Calu3 (cell line): ENCODE data around the gene RIN2. TPM values are rescaled to one million over a fixed set of nuclear protein-coding genes. Genes with fewer than 3 reads are reported as not detected.
"Not testable (repeated sequence)": the region's sequence is repeated elsewhere in the genome, so short reads cannot be mapped to it uniquely, and the experiment has no call there.

ENCODE experiments used
- BruUV-seq: library from RNA; stranded (reverse); fragments of 400-500 nt; replicated peaks from 2 replicates; lab custom pipeline; 2021; lab: Mats Ljungman, UMichigan
- CTCF ChIA-PET: fragments of 300-600 bp; sonication (Branson Sonifier 250); formaldehyde crosslinking; loops from one replicate; lab custom pipeline; 2022; ENCODE audit warnings: antibody characterized with exemption; lab: Charles Lee
- DNase-seq: peaks from one replicate; pipeline ENCODE4 v3.0.0; 2022
- H3K27ac Mint-ChIP-seq: one replicate; pipeline ENCODE4 v1.8.0; 2022; ENCODE audit warnings: mixed read lengths; ENCODE audit not compliant: unreplicated experiment
- H3K27me3 Mint-ChIP-seq: one replicate; pipeline ENCODE4 v1.8.0; 2022; ENCODE audit warnings: mixed read lengths; ENCODE audit not compliant: unreplicated experiment
- H3K36me3 Mint-ChIP-seq: one replicate; pipeline ENCODE4 v1.8.0; 2022; ENCODE audit warnings: mild to moderate bottlenecking, moderate library complexity, mixed read lengths; ENCODE audit not compliant: insufficient read depth, unreplicated experiment
- H3K4me1 Mint-ChIP-seq: one replicate; pipeline ENCODE4 v1.8.0; 2022; ENCODE audit warnings: mild to moderate bottlenecking, low read depth, mixed read lengths; ENCODE audit not compliant: unreplicated experiment
- H3K4me3 Mint-ChIP-seq: one replicate; pipeline ENCODE4 v1.8.0; 2022; ENCODE audit warnings: mild to moderate bottlenecking, low read depth, moderate library complexity, mixed read lengths; ENCODE audit not compliant: unreplicated experiment
- H3K9me3 Mint-ChIP-seq: one replicate; pipeline ENCODE4 v1.8.0; 2022; ENCODE audit warnings: low read depth, mixed read lengths; ENCODE audit not compliant: unreplicated experiment
- CTCF ChIP-seq: fragments of 200-600 bp; IDR thresholded peaks from one replicate; pipeline ENCODE4 v1.8.0; 2022; ENCODE audit warnings: antibody characterized with exemption; ENCODE audit not compliant: unreplicated experiment
- intact Hi-C: fragments of 100-400 bp; cut with micrococcal nuclease; formaldehyde crosslinking; loops from one replicate; pipeline ENCODE4 v1.10.0; 2022; ENCODE audit not compliant: unreplicated experiment
- total RNA-seq: library from RNA; stranded (reverse); gene quantifications from 2 replicates; pipeline ENCODE4 v1.2.3, GENCODE V29; 2022

The RIN2 gene
- total RNA-seq, 1 experiment from 2014 or later, result 9.9 TPM

GRCh38 chr20:19750101-19750606 is 7.9 kb upstream of the RIN2 start:
- Mint-ChIP-seq H3K36me3 (no peaks in the 10 kb centered on the region), H3K4me3 (no peak overlapping the region), H3K27me3 (no peaks in the 10 kb centered on the region), H3K27ac (no peak overlapping the region), H3K9me3 (no peaks in the 10 kb centered on the region), H3K4me1 (peaks cover 10% of the 10 kb centered on the region)
- intact Hi-C loops, result no loop called here
- no peak for TF ChIP-seq CTCF
- DNase-seq, result no peak
- BruUV-seq, result no TSS peak
- CTCF ChIA-PET, result no interaction called here

GRCh38 chr20:19750907-19751636 is 7.0 kb upstream of the RIN2 start:
- DNase-seq, result no peak
- no peaks in the 10 kb centered on the region for H3K27me3 Mint-ChIP-seq
- no peak for TF ChIP-seq CTCF
- peaks cover 13% of the 10 kb centered on the region for H3K4me1 Mint-ChIP-seq
- H3K36me3 Mint-ChIP-seq, result peaks cover under 1% of the 10 kb centered on the region
- BruUV-seq, result no TSS peak
- no peak overlapping the region for H3K4me3 Mint-ChIP-seq
- H3K27ac Mint-ChIP-seq, result no peak overlapping the region
- CTCF ChIA-PET, result no interaction called here
- intact Hi-C loops, result no loop called here
- H3K9me3 Mint-ChIP-seq, result no peaks in the 10 kb centered on the region

DNA sequence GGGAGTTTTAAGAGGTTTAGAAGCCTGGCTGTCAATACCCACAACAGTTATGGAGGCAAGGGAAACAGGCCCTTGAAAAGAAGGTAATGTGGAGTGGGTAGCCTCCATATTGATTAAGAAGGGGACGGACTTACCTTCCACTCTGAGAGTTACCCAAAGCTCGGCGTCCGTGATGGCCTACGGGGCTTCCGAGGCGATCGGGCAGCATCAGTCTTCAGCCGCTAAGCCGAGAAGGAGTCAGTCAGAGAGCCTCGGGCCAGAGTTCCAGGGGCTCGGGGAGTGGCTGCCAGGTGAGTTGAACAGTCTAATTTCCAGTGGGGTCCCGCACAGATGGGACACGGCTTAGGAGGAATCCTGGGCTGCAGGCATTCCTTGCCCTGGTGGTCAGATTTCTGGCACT is 3.9 kb upstream of the RIN2 start:
- Mint-ChIP-seq H3K36me3 (peaks cover 18% of the 10 kb centered on the region), H3K4me1 (peaks cover 20% of the 10 kb centered on the region)
- DNase-seq, BruUV-seq, CTCF ChIA-PET, intact Hi-C loops, H3K27me3 Mint-ChIP-seq, H3K9me3 Mint-ChIP-seq, H3K4me3 Mint-ChIP-seq, H3K27ac Mint-ChIP-seq: not testable (repeated sequence)

GRCh38 chr20:19756761-19757486 is 1.1 kb upstream of the RIN2 start:
- no peak overlapping the region for H3K27ac Mint-ChIP-seq
- no TSS peak for BruUV-seq
- H3K4me1 Mint-ChIP-seq, result peaks cover 12% of the 10 kb centered on the region
- peaks cover 18% of the 10 kb centered on the region for H3K36me3 Mint-ChIP-seq
- no peak for TF ChIP-seq CTCF
- H3K27me3 Mint-ChIP-seq, result no peaks in the 10 kb centered on the region
- peak overlapping the region; percentile 72 for H3K4me3 Mint-ChIP-seq
- intact Hi-C loops, result no loop called here
- H3K9me3 Mint-ChIP-seq, result no peaks in the 10 kb centered on the region
- no peak for DNase-seq
- CTCF ChIA-PET, result no interaction called here
